GM18870 (cell line): ENCODE measurements around the gene PCYOX1L.

Experiments
- ATAC-seq: cut with Tn5 transposase; IDR thresholded peaks from one replicate; pipeline ENCODE4 v1.9.1; 2021; ENCODE audit warnings: moderate library complexity; ENCODE audit not compliant: unreplicated experiment

Gene PCYOX1L

DNA sequence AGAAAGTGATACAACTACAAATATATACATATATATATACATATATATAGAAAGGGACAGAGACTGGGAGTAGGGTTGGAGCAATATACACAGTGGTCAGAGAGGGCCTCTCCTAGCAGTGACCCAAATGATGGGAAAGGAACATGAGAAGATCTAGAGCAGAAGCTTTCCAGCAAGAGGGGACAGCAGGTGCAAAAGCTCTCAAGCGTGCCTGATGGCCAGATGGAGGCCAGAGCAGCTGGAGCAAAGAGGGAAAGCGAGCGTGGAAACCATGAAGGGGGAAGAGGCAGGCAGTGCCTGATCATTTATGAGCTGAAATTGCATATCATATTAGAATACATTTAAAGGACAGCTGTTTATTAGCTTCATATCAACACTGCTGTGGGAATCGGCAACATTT, 20.1 kb upstream of the PCYOX1L start:
- ATAC-seq, result no peak

DNA sequence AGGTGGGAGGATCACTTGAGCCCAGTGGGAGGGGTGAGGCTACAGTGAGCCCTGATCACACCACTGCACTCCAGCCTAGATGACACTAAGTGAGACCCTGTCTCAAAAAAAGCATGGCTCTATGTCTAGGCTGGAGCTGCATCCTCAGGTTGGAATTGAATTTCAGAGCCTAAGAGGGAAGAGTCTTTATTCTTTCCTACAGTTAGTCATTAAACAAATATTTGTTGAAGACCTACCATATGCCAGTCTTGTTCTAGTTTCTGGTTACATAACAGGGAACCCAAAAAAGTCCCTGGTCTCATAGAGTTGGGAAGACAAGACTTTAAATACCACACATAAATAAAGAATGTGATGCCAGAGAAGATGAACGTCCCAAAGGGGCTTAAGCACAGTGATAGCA, 19.5 kb upstream of the PCYOX1L start:
- ATAC-seq, result no peak

DNA sequence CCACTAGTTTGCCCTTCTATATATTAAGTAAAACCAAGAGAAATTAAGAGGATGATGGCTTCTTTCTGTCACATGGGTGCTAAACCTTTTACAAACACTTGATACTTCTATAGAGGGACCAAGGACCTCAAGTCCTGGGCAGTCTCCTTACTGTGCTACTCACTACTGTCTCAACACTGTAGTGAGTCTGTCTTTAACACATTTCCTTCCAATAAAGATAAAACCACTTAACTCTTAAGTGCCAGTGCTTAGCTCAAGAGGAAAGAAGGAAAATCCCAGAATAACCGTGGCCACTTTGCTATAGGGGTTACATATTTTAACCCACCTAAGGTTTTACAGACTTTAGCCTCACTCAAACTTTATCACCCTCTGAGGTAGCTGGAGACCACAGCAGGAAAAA, 16.9 kb upstream of the PCYOX1L start:
- ATAC-seq, result no peak

DNA sequence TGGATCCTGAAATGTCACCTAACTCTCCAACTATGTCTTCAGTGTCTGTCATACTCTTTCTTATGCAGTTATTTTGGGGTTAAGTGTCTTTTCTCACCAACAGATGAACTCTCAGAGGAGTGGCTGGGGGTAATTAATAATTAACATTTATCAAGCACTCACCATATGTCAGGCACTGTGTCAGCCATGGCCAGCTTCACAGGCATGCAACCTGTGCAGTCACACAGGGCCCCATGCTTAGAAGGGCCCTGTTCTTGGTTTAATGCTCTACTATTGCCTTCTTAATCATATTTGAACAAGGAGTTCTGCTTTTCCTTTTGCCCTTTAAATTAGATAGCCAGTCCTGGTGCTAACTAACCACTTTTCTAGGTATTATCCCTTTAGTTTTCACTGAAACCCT, 16.0 kb upstream of the PCYOX1L start:
- ATAC-seq, result no peak

DNA sequence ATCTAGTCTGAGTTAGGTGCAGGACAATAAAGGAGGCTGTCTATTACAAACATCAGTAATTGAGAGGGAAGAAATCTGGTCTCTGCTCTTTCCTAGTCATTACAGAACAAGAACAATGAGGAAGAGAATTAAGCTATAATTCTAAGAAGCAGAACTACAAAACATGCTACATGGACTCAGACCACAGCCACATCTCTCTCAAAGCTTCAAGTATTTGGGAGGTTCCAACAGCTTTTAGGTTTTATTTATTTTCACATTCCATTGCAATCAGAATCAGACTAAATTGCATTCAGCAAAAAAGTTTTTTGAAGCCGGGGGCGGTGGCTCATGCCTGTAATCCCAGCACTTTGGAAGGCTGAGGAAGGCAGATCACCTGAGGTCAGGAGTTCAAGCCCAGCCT, 13.7 kb upstream of the PCYOX1L start:
- ATAC-seq, result no peak

DNA sequence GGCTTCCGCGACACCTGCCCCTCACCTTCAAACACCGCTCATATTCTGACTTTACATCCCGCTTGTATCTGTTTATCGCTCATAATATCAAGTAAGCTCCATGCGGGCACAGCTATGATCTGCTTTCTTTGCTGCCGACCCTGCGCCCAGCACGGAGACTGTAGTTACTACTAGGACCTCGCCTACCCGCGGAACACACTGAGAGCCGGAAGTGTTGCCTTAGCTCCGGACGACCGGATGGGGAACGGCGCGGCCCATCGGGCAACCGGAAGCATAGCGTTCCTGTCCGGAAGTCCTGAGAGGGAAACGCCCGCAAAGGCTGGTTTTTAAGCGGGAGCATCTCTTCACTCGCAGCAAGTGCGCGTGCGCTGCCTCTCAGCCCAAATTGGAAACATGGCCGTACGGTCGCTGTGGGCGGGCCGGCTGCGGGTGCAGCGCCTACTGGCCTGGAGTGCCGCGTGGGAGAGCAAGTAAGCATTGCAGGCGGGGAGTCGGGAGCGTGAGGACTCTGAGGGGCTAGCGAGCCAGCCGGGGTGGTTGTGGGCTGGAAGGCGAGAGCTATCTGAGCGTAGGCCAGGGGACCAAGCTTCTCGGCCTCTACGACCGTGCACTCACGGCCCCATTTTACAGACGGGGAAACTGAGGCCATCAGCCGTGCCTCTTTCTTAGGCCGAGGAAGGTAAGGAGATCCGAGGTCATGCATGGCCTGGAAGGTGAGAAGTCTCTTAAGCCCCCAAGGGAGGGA, 12.5 kb upstream of the PCYOX1L start, which contains the start of gene GRPEL2:
Gene GRPEL2, plus strand, starts transcription at position 353 of the 745 bp plus-strand sequence. Its CDS starts 41 bp downstream, at position 394.
- peak; percentile 93 for ATAC-seq

DNA sequence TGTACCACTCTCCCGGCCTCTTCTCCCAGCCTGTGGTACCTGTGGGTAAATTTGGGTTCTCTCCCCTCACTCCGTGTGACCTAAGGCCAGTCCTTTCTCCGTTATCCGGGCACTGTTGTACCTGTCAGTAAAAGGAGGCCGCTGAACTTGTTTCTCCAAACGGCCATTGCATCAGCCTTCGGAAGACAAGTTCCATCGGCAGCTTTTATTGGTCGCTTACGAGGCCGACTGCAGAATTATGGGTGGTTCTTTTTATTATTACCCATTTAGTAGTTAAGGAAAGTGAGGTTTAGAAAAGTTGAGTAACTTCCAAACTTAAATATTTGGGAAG, 12.0 kb upstream of the PCYOX1L start:
- ATAC-seq, result no peak

DNA sequence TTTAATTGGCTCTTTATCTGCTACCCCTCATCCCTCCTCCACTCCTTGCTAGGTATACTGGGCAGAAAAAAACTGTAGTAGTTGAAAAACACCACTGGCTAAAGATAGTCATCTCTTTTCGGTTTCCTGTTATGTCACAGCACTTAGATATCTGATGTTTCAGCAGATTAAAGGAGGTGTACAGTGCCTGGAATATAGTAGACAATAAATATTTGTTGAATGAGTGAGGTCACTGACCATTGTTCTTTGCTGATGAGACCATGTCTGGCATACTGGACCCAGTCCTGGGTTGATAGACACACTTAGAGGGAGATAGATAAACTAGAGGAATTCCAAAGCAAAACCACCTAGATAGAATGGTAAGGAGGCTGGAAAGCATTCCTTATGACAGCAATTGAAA, 9.3 kb upstream of the PCYOX1L start:
- ATAC-seq, result no peak

DNA sequence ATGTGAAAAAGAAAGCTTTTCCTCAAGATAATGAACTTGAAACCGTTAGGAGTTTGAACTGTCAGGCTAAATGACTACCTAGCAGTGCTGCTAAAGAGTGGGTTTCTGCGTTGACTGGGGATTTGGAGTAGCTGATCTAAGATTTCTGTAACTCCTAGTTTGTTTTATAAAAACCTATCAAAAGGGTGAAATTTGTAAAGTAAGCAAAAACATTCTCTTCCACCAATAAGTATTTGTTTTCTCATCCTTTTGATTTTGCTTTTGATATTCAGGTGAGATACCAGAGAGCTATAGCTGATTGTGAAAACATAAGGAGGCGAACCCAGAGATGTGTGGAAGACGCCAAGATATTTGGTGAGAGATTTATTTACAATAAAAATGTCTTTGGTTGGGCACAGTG, 8.5 kb upstream of the PCYOX1L start:
- ATAC-seq, result no peak

DNA sequence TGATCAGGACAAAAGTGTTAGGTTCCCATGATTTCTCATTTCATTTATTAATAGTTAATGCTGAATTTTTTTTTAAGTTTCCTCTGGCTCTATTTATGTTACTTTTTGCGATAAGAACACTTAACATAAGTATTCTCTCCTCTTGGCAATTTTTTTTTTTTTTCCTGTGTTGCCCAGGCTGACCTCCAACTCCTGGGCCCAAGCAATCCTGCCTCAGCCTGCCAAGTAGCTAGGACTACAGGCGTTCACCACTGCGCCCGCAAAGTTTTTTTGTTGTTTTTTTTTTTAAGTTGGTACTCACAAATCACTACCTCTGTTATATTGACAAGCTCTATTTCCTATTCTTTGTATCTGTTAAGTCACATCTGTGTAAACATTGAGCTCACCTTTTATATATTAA, 5.7 kb upstream of the PCYOX1L start:
- no peak for ATAC-seq

DNA sequence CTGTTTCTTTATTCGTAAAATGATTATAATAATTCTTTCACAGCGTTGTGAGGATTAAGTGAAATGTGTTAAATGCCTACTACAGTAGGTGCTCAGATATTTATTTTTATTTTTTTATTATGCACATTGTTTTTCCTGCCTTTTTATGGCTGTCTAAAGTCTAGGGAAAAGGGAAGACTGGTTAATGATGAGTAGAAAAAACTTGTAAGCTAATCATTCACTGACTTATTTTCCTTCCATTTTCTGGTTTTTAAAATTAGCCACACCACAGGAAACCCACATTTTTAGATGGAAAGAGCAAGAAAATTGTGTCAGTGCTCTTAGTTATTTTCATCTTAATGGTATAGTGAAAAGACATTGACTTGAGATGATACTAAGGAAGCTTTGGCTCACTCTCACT, 3.9 kb upstream of the PCYOX1L start:
- no peak for ATAC-seq

DNA sequence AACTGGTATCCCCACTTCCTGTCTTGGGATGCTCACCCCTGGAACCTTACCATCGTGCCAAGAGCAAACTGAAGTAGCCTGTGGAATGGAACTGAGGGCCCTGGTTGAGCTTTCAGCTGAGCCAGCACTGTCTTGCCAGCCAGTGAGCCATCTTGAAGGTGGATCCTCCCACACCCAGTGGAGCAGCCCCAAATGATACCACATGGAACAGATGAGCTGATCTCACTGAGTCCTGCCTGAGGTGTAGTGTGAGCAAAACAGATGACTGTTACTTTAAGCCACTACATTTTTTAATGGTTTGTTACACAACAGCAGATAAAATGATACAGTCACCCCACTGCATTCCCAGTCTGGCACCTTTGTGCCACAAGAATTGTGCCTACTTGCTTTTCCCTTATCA, 2.2 kb upstream of the PCYOX1L start:
- ATAC-seq, result no peak

DNA sequence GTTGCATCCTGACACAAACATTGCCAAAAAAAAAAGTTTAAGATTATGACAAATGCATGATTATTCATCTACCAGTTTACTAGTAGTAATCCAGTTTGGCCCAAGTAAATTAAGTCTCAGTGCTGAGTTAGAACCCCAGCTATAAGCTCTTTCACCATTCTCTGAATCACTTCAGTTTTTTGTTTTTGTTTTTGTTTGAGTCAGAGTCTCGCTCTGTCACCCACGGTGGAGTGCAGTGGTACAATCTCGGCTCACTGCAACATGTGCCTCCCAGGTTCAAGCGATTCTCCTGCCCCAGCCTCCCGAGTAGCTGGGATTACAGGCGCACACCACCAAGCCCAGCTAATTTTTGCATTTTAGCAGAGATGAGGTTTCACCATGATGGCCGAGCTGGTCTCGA, 1.5 kb upstream of the PCYOX1L start:
- ATAC-seq, result no peak

DNA sequence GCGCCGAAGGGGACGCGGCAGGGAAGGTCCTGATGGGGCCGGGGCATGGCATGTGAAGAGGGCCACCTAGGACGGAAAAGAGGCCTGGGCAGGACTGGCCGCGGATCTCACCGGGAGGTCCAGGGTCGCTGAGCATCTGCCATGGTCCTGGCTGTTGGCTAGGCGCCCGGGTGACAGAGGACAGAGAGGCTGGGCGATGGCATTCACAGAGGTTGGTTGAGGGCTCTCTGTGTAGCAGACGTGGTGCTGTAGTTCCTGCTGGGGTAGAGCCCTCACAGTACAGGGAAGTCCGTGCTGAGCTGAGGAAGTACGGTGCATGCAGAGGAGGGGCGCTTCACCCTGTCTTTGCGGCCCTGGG, 427 bp downstream of the PCYOX1L start:
- ATAC-seq, result no peak

DNA sequence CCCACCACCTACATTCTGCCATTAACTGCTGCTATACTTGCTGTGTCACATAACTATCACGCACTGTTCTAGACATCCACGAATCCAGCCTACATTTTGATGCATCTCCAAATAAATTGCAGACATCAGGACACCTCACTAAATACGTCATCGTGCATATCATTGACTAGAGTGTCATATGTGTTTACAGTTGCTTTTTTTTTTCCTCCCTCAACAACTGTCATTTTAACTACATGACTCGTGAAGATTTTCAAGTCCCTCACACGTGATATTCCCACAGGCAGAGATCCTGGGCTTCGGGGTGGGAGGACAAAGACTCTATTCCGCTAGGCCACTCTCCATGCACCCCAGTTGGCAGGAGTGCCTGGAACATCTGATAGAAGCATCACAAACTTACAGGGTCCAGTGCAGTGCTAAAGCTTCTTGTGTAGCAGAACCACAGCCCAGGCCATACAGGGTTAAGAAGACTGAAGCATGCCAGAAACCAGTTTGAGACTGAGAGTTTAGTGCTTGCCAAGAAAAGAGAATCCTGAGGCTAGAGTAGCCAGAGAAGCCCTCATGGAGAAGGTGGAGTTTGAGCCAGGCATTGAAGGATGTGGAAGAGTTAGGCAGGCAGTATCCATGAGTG, 1.1 kb downstream of the PCYOX1L start:
- ATAC-seq, result no peak

DNA sequence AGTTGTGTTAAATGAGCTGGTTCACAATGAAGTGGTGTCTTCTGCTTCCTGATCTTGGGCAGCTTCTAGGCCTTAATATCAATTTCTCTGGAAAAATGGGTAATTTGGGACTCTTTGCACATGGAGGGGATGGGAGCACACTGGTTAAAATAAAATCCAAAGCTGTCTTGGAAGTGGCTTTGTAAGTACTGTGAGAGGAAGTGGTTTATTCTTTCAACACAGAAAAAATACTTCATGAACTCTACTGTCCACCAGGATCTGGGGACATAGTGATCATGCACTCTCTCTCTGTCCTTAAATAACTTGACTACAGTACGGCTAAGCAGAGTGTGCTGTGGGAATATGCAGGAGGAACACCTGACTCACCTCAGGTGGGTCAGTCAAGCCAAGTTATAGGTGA, 2.4 kb downstream of the PCYOX1L start:
- ATAC-seq, result no peak

DNA sequence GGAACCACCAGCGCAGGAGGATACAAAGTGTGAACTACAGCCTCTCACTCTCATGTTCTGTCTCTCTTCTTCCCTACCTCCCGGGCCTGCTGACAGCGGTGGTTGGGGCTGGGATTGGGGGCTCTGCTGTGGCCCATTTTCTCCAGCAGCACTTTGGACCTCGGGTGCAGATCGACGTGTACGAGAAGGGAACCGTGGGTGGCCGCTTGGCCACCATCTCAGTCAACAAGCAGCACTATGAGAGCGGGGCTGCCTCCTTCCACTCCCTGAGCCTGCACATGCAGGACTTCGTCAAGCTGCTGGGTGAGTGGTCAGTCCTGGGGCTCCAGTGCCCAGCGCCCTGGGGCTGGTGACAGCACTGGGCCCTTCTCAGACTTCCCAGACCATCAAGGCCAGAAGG, 4.7 kb downstream of the PCYOX1L start:
- ATAC-seq, result no peak

DNA sequence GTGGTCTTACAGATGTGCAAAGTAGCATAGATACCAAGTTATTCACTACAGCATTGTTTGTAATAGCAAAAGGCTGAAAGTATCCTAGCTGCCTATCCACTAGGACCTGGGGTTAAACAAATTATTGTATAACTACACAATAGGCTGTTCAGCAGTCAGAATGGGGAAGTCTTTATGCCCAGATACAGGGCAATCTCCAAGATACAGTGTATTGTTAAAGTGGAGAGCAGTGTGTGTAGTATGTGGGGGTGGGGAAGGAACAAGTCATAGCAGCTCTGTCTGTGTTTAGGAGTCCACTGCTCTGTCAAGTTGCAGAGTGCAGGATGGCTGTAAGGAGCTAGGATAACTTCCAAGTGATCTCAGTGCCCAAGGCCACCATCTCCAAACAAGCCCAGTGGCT, 5.5 kb downstream of the PCYOX1L start:
- no peak for ATAC-seq

DNA sequence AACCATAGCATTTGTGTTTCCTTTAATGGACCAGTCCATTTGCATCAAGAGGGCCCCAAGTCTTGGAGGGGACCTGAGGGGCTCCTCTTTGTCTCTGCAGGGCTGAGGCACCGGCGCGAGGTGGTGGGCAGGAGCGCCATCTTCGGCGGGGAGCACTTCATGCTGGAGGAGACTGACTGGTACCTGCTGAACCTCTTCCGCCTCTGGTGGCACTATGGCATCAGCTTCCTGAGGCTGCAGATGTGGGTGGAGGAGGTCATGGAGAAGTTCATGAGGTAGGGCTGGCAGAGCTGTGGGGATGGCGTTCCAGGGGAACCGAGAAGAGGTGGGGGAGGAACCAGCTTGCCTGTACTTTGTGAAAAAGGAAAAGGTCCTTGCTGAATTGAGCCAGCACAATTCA, 6.1 kb downstream of the PCYOX1L start:
- no peak for ATAC-seq

DNA sequence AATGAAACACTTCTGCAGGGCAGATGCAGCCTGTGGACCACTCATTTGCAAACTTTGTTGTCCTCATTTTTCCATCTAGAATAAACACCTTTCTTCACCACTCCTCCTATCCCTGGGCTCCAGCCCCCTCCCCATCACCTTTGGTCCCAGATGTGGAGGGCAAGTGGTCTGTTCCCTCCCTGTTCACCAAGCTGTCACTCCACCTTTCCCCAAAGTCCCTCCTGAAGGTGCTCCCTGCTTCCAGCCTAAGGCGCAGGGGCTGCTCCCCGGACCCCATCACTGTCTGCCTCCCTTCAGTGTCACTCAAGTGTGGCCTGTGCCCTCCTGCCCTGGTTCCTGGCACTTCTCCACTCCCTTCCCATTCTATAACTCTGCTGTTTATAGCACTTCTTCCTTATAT, 6.9 kb downstream of the PCYOX1L start:
- no peak for ATAC-seq

DNA sequence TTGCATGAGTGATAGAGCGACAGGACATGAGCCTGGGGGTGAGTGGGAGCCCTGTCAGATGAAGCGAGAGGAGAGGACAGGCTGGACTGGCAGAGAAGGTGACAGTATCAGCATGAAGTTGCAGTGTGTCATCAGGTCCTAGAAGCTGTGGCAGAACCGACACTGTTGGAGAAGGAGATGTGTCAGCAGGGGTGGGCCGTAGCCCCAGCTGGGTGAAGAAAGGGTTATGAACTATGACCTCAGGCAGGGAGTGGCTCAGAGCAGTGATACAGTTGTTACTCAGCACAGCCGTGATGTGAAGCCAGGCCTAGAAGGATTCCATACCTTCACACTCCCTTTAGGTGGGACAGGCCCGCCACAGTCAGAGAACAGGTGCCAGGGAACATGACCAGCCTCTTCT, 7.6 kb downstream of the PCYOX1L start:
- no peak for ATAC-seq

DNA sequence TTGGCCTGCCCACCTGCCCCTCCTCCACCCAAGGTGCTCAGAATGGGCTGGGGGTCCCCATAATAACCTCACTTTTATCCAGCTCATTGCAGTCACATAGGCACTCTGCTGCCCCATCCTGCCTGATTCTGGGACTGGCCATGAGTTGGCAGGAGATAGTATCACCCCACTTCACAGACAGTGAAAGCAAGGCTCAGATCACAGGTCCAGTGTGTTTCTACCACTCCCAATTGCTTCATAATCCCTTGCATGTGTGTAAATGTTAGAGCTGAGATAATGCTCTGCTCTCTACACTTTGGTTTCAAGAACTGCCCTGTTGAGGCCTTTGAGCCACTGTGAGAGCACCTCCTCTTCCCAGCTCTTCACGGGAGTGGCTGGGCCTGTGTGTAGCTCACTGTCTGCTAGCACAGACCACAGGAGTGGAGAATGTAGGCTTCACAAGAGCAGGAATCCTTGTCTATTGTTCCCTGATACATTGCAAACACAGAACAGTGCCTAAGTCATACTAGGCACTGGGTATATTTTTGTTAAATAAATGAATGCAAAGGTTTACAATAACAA, 8.4 kb downstream of the PCYOX1L start:
- ATAC-seq, result no peak
